Activated CD4-positive, alpha-beta memory T cell treated with anti-CD3 and anti-CD28 coated beads for 36 hours (primary cell): Measurements from ENCODE around the gene MAPKAPK3. TPM values are rescaled to one million over a fixed set of nuclear protein-coding genes. Genes with fewer than 3 reads are reported as not detected.

Source experiments
- CTCF ChIA-PET: fragments of 350-600 bp; sonication (Branson Sonifier 250); formaldehyde crosslinking; loops from one replicate; lab custom pipeline; 2021; ENCODE audit warnings: antibody characterized with exemption, inconsistent platforms; lab: Charles Lee
- POLR2A ChIA-PET: fragments of 350-600 bp; sonication (Branson Sonifier 250); formaldehyde crosslinking; loops from one replicate; lab custom pipeline; 2021; ENCODE audit warnings: antibody characterized with exemption; lab: Charles Lee
- DNase-seq: peaks from one replicate; pipeline ENCODE4 v3.0.0-alpha.2; 2020
- H3K27ac Mint-ChIP-seq: one replicate; pipeline ENCODE4 v1.8.0; 2021; ENCODE audit warnings: mixed read lengths
- H3K27me3 Mint-ChIP-seq: one replicate; pipeline ENCODE4 v1.8.0; 2021; ENCODE audit warnings: mixed read lengths
- H3K36me3 Mint-ChIP-seq: one replicate; pipeline ENCODE4 v1.8.0; 2021; ENCODE audit warnings: mixed read lengths
- H3K4me1 Mint-ChIP-seq: one replicate; pipeline ENCODE4 v1.8.0; 2021; ENCODE audit warnings: low read depth, mixed read lengths
- H3K4me3 Mint-ChIP-seq: one replicate; pipeline ENCODE4 v1.8.0; 2021; ENCODE audit warnings: mild to moderate bottlenecking, mixed read lengths
- H3K9me3 Mint-ChIP-seq: one replicate; pipeline ENCODE4 v1.8.0; 2021; ENCODE audit warnings: mixed read lengths
- intact Hi-C: fragments of 100-400 bp; cut with micrococcal nuclease; formaldehyde crosslinking; loops from one replicate; pipeline ENCODE4 v1.15.1; 2023
- total RNA-seq, 2 experiments: library from RNA; stranded (reverse); gene quantifications; one replicate each; pipeline ENCODE4 v1.2.3, GENCODE V29; 2021

The MAPKAPK3 gene
- total RNA-seq, 2 experiments from 2014 or later: 186 to 187 TPM

DNA sequence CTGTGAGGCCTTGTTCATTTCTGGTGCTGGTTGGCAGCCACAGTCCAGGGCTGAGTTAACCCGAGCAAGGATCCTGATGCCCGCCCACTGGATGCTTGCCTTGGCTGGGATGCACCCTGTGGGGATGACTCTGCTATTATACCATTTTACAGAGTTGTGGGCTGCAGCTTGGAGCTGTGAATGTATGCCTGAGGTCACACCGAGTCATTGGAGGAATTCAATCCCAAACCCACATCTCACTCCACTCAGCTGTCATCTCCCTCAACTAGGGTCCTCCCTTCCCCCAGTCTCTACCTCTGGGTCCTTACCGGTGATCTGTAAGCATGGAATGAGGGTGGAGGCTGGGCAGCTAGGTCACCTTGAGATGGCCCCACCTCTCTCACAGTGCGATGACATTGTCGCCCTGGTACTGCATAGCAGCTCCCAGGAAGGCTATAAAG is 22.1 kb downstream of the MAPKAPK3 start:
- intact Hi-C loops: no loop called here
- Mint-ChIP-seq H3K27ac (peak overlapping the region; percentile 14), H3K4me1 (peaks cover 50% of the 10 kb centered on the region), H3K27me3 (no peaks in the 10 kb centered on the region), H3K4me3 (no peak overlapping the region), H3K36me3 (peaks cover 32% of the 10 kb centered on the region), H3K9me3 (no peaks in the 10 kb centered on the region)
- CTCF ChIA-PET: no interaction called here
- DNase-seq: no peak
- POLR2A ChIA-PET: no interaction called here

GRCh38 chr3:50642382-50642781 is 25.4 kb downstream of the MAPKAPK3 start:
- Mint-ChIP-seq H3K4me1 (peaks cover 28% of the 10 kb centered on the region), H3K27ac (peak overlapping the region; percentile 40), H3K4me3 (no peak overlapping the region), H3K36me3 (peaks cover 48% of the 10 kb centered on the region), H3K27me3 (no peaks in the 10 kb centered on the region), H3K9me3 (no peaks in the 10 kb centered on the region)
- CTCF ChIA-PET: interaction anchor here (1.3 kb wide), 1 partner anchor 10 kb away, joined by 7 read pairs; no protein-coding TSS in a partner anchor
- POLR2A ChIA-PET: no interaction called here
- DNase-seq: peak; percentile 53
- intact Hi-C loops: loop anchor here (1.0 kb wide), 2 partner anchors 10 to 18 kb away; no protein-coding TSS in a partner anchor

DNA sequence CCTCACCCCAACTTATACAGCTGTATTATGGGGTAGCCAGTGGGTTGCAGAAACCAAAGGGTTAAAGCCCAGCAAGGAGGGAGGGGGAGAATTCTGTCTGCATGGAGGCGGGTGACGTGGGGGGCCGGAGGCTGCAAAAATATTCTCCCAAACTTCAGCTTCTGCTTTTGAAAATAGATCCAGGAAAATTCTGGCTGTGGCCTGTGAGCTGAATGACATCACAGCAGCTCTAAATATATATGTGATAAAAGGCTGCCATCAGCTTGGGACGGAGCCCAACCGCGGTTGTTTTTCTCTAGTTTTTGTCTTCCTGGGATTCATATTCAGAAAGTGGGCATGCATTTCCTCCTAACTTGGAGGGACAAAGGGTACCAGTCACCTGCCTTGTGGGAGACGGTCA is 27.6 kb downstream of the MAPKAPK3 start:
- Mint-ChIP-seq H3K4me1 (peaks cover 14% of the 10 kb centered on the region), H3K36me3 (peaks cover 52% of the 10 kb centered on the region), H3K27me3 (no peaks in the 10 kb centered on the region), H3K4me3 (no peak overlapping the region), H3K27ac (no peak overlapping the region), H3K9me3 (no peaks in the 10 kb centered on the region)
- CTCF ChIA-PET: interaction anchor here (1.3 to 2.7 kb wide), 2 partner anchors 9 to 28 kb away, joined by 8 to 11 read pairs; partner anchors contain the start of gene MAPKAPK3
- POLR2A ChIA-PET: no interaction called here
- no peak for DNase-seq
- intact Hi-C loops: no loop called here

GRCh38 chr3:50645378-50645777 is 28.4 kb downstream of the MAPKAPK3 start:
- H3K4me3 Mint-ChIP-seq: no peak overlapping the region

GRCh38 chr3:50648313-50648712 is 31.4 kb downstream of the MAPKAPK3 start:
- CTCF ChIA-PET: no interaction called here
- intact Hi-C loops: no loop called here
- peaks cover 41% of the 10 kb centered on the region for H3K36me3 Mint-ChIP-seq
- no peaks in the 10 kb centered on the region for H3K9me3 Mint-ChIP-seq
- H3K4me3 Mint-ChIP-seq: no peak overlapping the region
- H3K27me3 Mint-ChIP-seq: no peaks in the 10 kb centered on the region
- H3K4me1 Mint-ChIP-seq: peaks cover 7% of the 10 kb centered on the region
- peak overlapping the region; percentile 8 for H3K27ac Mint-ChIP-seq
- no peak for DNase-seq
- POLR2A ChIA-PET: no interaction called here

More at GRCh38 chr3:50645378-50645777, 28.4 kb downstream of the MAPKAPK3 start:
- no peak for DNase-seq
- POLR2A ChIA-PET: no interaction called here
- intact Hi-C loops: no loop called here
- Mint-ChIP-seq H3K27me3 (no peaks in the 10 kb centered on the region), H3K9me3 (no peaks in the 10 kb centered on the region), H3K27ac (peak overlapping the region; percentile 28), H3K36me3 (peaks cover 56% of the 10 kb centered on the region), H3K4me1 (peaks cover 18% of the 10 kb centered on the region)
- CTCF ChIA-PET: interaction anchor here (1.3 to 2.7 kb wide), 2 partner anchors 8 to 29 kb away, joined by 8 to 11 read pairs; partner anchors contain the start of gene MAPKAPK3

- intact Hi-C loops: no loop called here
- no peaks in the 10 kb centered on the region for H3K9me3 Mint-ChIP-seq
- ChIA-PET POLR2A (no interaction called here), CTCF (interaction anchor here (1.1 to 1.5 kb wide), 3 partner anchors 33 to 107 kb away, joined by 3 to 9 read pairs (median 4); no protein-coding TSS in a partner anchor)
- peaks cover 35% of the 10 kb centered on the region for H3K36me3 Mint-ChIP-seq
- peaks cover 12% of the 10 kb centered on the region for H3K4me1 Mint-ChIP-seq
- no peak overlapping the region for H3K4me3 Mint-ChIP-seq
- H3K27ac Mint-ChIP-seq: no peak overlapping the region
- no peaks in the 10 kb centered on the region for H3K27me3 Mint-ChIP-seq
- DNase-seq: no peak
These were observed 32.0 kb downstream of the MAPKAPK3 start for GRCh38 chr3:50648944-50649343.

DNA sequence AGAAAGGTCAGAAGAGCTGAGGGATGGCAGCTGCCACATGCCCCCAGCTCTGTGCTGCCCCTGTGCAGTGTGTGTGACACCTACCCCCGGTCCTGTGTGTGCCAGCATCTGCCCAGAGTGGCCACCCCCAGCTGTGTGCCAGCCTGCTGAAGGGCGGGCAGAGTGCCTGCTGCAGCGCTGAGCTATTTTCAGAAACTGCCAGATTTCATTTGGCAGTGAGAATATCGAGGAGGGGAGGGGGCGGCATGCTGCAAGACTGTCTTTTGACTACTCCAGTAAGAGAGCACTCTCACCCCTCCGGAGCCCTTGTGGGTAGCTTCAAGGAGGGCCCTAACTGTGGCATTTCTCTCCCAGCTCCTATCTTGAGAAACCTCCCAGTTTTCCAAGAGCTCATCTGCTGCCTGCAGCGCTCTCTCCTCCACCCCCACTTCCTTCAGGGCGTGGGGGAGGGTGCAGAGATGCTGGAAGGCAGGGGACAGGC is 32.5 kb downstream of the MAPKAPK3 start:
- H3K9me3 Mint-ChIP-seq: no peaks in the 10 kb centered on the region
- intact Hi-C loops: no loop called here
- H3K27me3 Mint-ChIP-seq: no peaks in the 10 kb centered on the region
- no peak overlapping the region for H3K4me3 Mint-ChIP-seq
- peak overlapping the region; percentile 42 for H3K27ac Mint-ChIP-seq
- CTCF ChIA-PET: interaction anchor here (0.5 to 1.5 kb wide), 4 partner anchors 33 to 438 kb away, joined by 3 to 9 read pairs (median 4); no protein-coding TSS in a partner anchor
- no peak for DNase-seq
- H3K36me3 Mint-ChIP-seq: peaks cover 30% of the 10 kb centered on the region
- POLR2A ChIA-PET: no interaction called here
- H3K4me1 Mint-ChIP-seq: peaks cover 17% of the 10 kb centered on the region

GRCh38 chr3:50650018-50650417 is 33.1 kb downstream of the MAPKAPK3 start:
- Mint-ChIP-seq H3K36me3 (peaks cover 25% of the 10 kb centered on the region), H3K9me3 (no peaks in the 10 kb centered on the region), H3K27me3 (no peaks in the 10 kb centered on the region), H3K4me3 (no peak overlapping the region), H3K27ac (peak overlapping the region; percentile 42), H3K4me1 (peaks cover 22% of the 10 kb centered on the region)
- intact Hi-C loops: loop anchor here (10.0 kb wide), 1 partner anchor 215 kb away; no protein-coding TSS in a partner anchor
- no peak for DNase-seq
- ChIA-PET POLR2A (no interaction called here), CTCF (interaction anchor here (0.5 to 1.5 kb wide), 4 partner anchors 34 to 437 kb away, joined by 3 to 9 read pairs (median 4); no protein-coding TSS in a partner anchor)

DNA sequence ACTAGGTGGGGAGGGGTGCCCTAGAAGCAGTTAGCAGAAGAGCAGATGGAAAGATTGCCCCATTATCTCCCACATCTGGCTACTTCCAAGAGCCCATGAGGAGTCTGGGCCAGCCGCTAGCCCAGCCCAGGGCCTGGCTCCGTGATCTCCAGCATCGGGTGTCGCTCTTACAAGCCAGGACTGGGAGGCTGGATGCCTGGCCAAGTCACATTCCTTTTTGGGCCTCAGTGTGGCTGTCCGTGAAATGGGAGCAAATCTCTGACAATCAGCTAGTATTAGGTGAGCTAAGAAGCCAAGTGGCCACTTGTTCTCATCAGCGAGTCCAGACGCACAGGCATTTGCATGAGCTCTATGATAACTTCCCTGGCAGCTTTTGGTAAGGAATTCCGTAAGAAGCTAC is 34.5 kb downstream of the MAPKAPK3 start:
- ChIA-PET CTCF (interaction anchor here (2.3 to 5.3 kb wide), 3 partner anchors 35 to 85 kb away, joined by 9 to 188 read pairs (median 46); partner anchors contain the start of genes C3orf18, HEMK1 and MAPKAPK3), POLR2A (interaction anchor here (0.5 to 1.1 kb wide), 3 partner anchors 16 to 43 kb away, joined by 3 to 5 read pairs (median 3); no protein-coding TSS in a partner anchor)
- no peaks in the 10 kb centered on the region for H3K9me3 Mint-ChIP-seq
- peak overlapping the region; percentile 40 for H3K27ac Mint-ChIP-seq
- no peak for DNase-seq
- H3K4me1 Mint-ChIP-seq: peaks cover 28% of the 10 kb centered on the region
- H3K27me3 Mint-ChIP-seq: no peaks in the 10 kb centered on the region
- peaks cover 14% of the 10 kb centered on the region for H3K36me3 Mint-ChIP-seq
- no peak overlapping the region for H3K4me3 Mint-ChIP-seq
- intact Hi-C loops: loop anchor here (10.0 kb wide), 1 partner anchor 217 kb away; no protein-coding TSS in a partner anchor

DNA sequence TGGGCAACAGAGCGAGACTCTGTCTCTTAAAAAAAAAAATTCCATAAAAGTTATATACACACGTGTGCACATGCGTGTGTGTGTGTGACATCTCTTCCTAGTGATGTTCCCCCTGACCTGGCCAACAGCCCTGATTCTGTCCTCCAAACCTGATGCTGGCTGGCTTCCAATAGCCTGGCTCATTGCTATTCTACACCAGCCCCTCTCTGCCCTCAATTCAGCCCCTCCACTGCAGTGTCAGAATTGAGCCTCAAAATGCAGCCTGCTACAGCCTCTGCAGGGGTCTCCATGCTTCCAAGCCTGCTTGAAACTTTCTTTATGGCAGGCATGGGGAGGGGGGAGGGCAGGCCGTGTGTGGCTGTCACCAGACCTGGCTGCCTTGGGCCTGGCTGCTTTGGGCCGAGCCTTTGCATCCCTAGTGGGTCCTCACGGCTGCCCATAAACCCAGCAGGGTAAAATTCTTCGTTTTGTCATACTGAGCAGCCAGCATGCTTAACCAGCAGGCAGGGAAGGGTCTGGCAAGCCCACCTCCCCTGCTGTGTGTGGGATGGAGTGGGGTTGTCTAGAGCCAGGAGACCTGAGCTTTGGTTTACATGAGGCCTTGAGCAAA is 35.1 kb downstream of the MAPKAPK3 start:
- Mint-ChIP-seq H3K4me3 (no peak overlapping the region), H3K4me1 (peaks cover 28% of the 10 kb centered on the region), H3K27me3 (no peaks in the 10 kb centered on the region), H3K36me3 (peaks cover 12% of the 10 kb centered on the region), H3K27ac (peak overlapping the region; percentile 19), H3K9me3 (no peaks in the 10 kb centered on the region)
- intact Hi-C loops: loop anchor here (1.0 to 10.0 kb wide), 3 partner anchors 36 to 217 kb away; no protein-coding TSS in a partner anchor
- ChIA-PET POLR2A (interaction anchor here (1.0 to 1.8 kb wide), 9 partner anchors 15 to 733 kb away, joined by 3 to 13 read pairs (median 3); partner anchors contain the start of genes CISH, HEMK1, MANF and MAPKAPK3), CTCF (interaction anchor here (0.6 to 5.3 kb wide), 17 partner anchors 7 to 727 kb away, joined by 3 to 188 read pairs (median 7); partner anchors contain the start of genes C3orf18, CISH, HEMK1 and MAPKAPK3)
- no peak for DNase-seq

- intact Hi-C loops: loop anchor here (1.0 to 10.0 kb wide), 3 partner anchors 36 to 218 kb away; no protein-coding TSS in a partner anchor
- Mint-ChIP-seq H3K4me3 (no peak overlapping the region), H3K27me3 (no peaks in the 10 kb centered on the region), H3K27ac (peak overlapping the region; percentile 19), H3K4me1 (peaks cover 28% of the 10 kb centered on the region), H3K9me3 (no peaks in the 10 kb centered on the region), H3K36me3 (peaks cover 9% of the 10 kb centered on the region)
- CTCF ChIA-PET: interaction anchor here (0.6 to 5.3 kb wide), 24 partner anchors 8 to 733 kb away, joined by 3 to 188 read pairs (median 6); partner anchors contain the start of genes C3orf18, CISH, HEMK1 and MANF
- POLR2A ChIA-PET: interaction anchor here (1.0 to 1.8 kb wide), 10 partner anchors 25 to 733 kb away, joined by 3 to 13 read pairs (median 4); partner anchors contain the start of genes CISH, HEMK1, MANF and MAPKAPK3
- DNase-seq: peak; percentile 77
These were observed 35.8 kb downstream of the MAPKAPK3 start for GRCh38 chr3:50652709-50653108.
